IMR-90 (cell line): ENCODE measurements around the gene TMEM114. TPM values are rescaled to one million over a fixed set of nuclear protein-coding genes. Genes with fewer than 3 reads are reported as not detected.

Source experiments
- ATAC-seq: fragments of 200-7000 bp; cut with Tn5 transposase; 2 replicates; pipeline ENCODE4 v1.9.1; 2020; ENCODE audit warnings: low read depth, mild to moderate bottlenecking, moderate library complexity
- BruUV-seq: library from RNA; stranded (reverse); fragments of 400-500 nt; replicated peaks from 2 replicates; lab custom pipeline; 2021; lab: Mats Ljungman, UMichigan
- CTCF ChIA-PET: fragments of 300-600 bp; formaldehyde crosslinking; extraction: SDS; loops from one replicate; lab custom pipeline; 2021; ENCODE audit warnings: antibody characterized with exemption; lab: Yijun Ruan, JAX
- POLR2A ChIA-PET: fragments of 300-600 bp; sonication (Branson Sonifier 250); formaldehyde crosslinking; loops from one replicate; lab custom pipeline; 2022; ENCODE audit warnings: antibody characterized with exemption; ENCODE audit not compliant: unreplicated experiment; lab: Charles Lee
- DNase-seq: peaks from one replicate; pipeline ENCODE4 v3.0.0; 2013
- H2AFZ ChIP-seq: replicated peaks from 2 replicates; pipeline ENCODE3; 2013; ENCODE audit warnings: low read length, mild to moderate bottlenecking; ENCODE audit not compliant: poor library complexity
- H2AK5ac ChIP-seq: 2 replicates; pipeline ENCODE4 v1.6.1; 2013; ENCODE audit warnings: low read depth, low read length, inconsistent platforms
- H2AK9ac ChIP-seq: replicated peaks from 2 replicates; pipeline ENCODE3; 2013; ENCODE audit warnings: mild to moderate bottlenecking, low read depth, low read length, moderate library complexity; ENCODE audit not compliant: poor library complexity
- H2BK120ac ChIP-seq: 2 replicates; pipeline ENCODE4 v1.6.1; 2013; ENCODE audit warnings: low read depth, low read length, inconsistent platforms
- H2BK15ac ChIP-seq: 3 replicates; pipeline ENCODE4 v1.6.1; 2013; ENCODE audit warnings: low read depth, low read length, inconsistent platforms
- H2BK20ac ChIP-seq: 2 replicates; pipeline ENCODE4 v1.6.1; 2013; ENCODE audit warnings: low read depth, mild to moderate bottlenecking, inconsistent platforms, low read length, moderate library complexity
- H2BK5ac ChIP-seq: 2 replicates; pipeline ENCODE4 v1.6.1; 2013; ENCODE audit warnings: mild to moderate bottlenecking, low read depth, low read length, inconsistent platforms; ENCODE audit not compliant: poor library complexity, severe bottlenecking
- H3K14ac ChIP-seq: replicated peaks from 2 replicates; pipeline ENCODE4 v1.6.1; 2013; ENCODE audit warnings: low read depth, low read length, inconsistent platforms
- H3K18ac ChIP-seq: 2 replicates; pipeline ENCODE4 v1.6.1; 2013; ENCODE audit warnings: low read depth, low read length, control low read depth
- H3K23ac ChIP-seq: 2 replicates; pipeline ENCODE4 v1.6.1; 2013; ENCODE audit warnings: low read depth, low read length, inconsistent platforms
- H3K27ac ChIP-seq: 2 replicates; pipeline ENCODE4 v1.5.1; 2013; ENCODE audit warnings: mild to moderate bottlenecking, control low read depth, low read length; ENCODE audit not compliant: insufficient read depth
- H3K27me3 ChIP-seq: 2 replicates; pipeline ENCODE4 v1.6.1; 2013; ENCODE audit warnings: low read length; ENCODE audit not compliant: control insufficient read depth, insufficient read depth
- H3K36me3 ChIP-seq: 2 replicates; pipeline ENCODE4 v1.6.1; 2013; ENCODE audit warnings: low read length, mixed read lengths; ENCODE audit not compliant: control insufficient read depth, insufficient read depth
- H3K4ac ChIP-seq: 2 replicates; pipeline ENCODE4 v1.6.1; 2013; ENCODE audit warnings: low read depth, low read length, inconsistent platforms
- H3K4me1 ChIP-seq: 2 replicates; pipeline ENCODE4 v1.6.1; 2013; ENCODE audit warnings: low read length, mixed read lengths; ENCODE audit not compliant: control insufficient read depth, insufficient read depth
- H3K4me2 ChIP-seq: 2 replicates; pipeline ENCODE4 v1.6.1; 2013; ENCODE audit warnings: low read depth, mild to moderate bottlenecking, control low read depth, low read length, moderate library complexity
- H3K4me3 ChIP-seq: 2 replicates; pipeline ENCODE4 v1.5.1; 2013; ENCODE audit warnings: low read depth, mild to moderate bottlenecking, control low read depth, low read length, moderate library complexity; ENCODE audit not compliant: insufficient read depth
- H3K56ac ChIP-seq: 2 replicates; pipeline ENCODE4 v1.6.1; 2013; ENCODE audit warnings: low read length, inconsistent platforms; ENCODE audit not compliant: insufficient read depth; ENCODE audit errors: extremely low read depth
- H3K79me1 ChIP-seq, 2 experiments: 2 replicates each; pipeline ENCODE4 v1.6.1; 2013; ENCODE audit warnings: low read length in 2 of 2, inconsistent platforms in 1 of 2, low read depth in 1 of 2
- H3K9ac ChIP-seq: 2 replicates; pipeline ENCODE4 v1.6.1; 2013; ENCODE audit warnings: low read depth, low read length, control low read depth
- H3K9me1 ChIP-seq: 2 replicates; pipeline ENCODE4 v1.6.1; 2013; ENCODE audit warnings: low read length, inconsistent platforms; ENCODE audit not compliant: insufficient read depth
- H3K9me3 ChIP-seq: 2 replicates; pipeline ENCODE4 v1.6.1; 2013; ENCODE audit warnings: low read length; ENCODE audit not compliant: control insufficient read depth, insufficient read depth
- H4K20me1 ChIP-seq: 2 replicates; pipeline ENCODE4 v1.6.1; 2013; ENCODE audit warnings: low read length, inconsistent platforms; ENCODE audit not compliant: insufficient read depth
- H4K5ac ChIP-seq: 2 replicates; pipeline ENCODE4 v1.6.1; 2013; ENCODE audit warnings: mild to moderate bottlenecking, low read depth, low read length, control low read depth
- H4K8ac ChIP-seq, 2 experiments: 2 replicates each; pipeline ENCODE4 v1.6.1; 2013; ENCODE audit warnings: low read depth in 2 of 2, low read length in 2 of 2, control low read depth in 1 of 2, inconsistent platforms in 1 of 2
- H4K91ac ChIP-seq: 2 replicates; pipeline ENCODE4 v1.6.1; 2013; ENCODE audit warnings: low read depth, low read length, inconsistent platforms; ENCODE audit not compliant: insufficient read depth
- MAFK ChIP-seq: IDR thresholded peaks from 2 replicates; pipeline ENCODE4 v1.6.1; 2012; ENCODE audit warnings: low read depth, low read length, improper control_type of control experiment
- MXI1 ChIP-seq: IDR thresholded peaks from 2 replicates; pipeline ENCODE4 v1.6.1; 2012; ENCODE audit warnings: low read depth, mild to moderate bottlenecking, low read length, moderate library complexity, borderline replicate concordance
- NFE2L2 ChIP-seq: fragments of 150-350 bp; IDR thresholded peaks from 2 replicates; pipeline ENCODE4 v1.6.1; 2016; ENCODE audit warnings: low read depth, mild to moderate bottlenecking, low read length
- POLR2A ChIP-seq: IDR thresholded peaks from 2 replicates; pipeline ENCODE4 v1.6.1; 2012; ENCODE audit warnings: mild to moderate bottlenecking, low read depth, low read length
- RFX5 ChIP-seq: IDR thresholded peaks from 2 replicates; pipeline ENCODE4 v1.8.0; 2012; ENCODE audit warnings: low read depth, mild to moderate bottlenecking, low read length, moderate library complexity
- WGBS, 2 experiments: methylation state at CpG; one replicate each; pipeline versions ENCODE4 v1.1.5 to v1.1.7; 2013; ENCODE audit warnings: missing lambda C conversion rate in 2 of 2; ENCODE audit not compliant: insufficient read length in 1 of 2; ENCODE audit errors: extremely low coverage in 2 of 2; 5-methylcytosine and 5-hydroxymethylcytosine counted together
- dilution Hi-C: fragments of 300-500 bp; cut with HindIII; formaldehyde crosslinking; loops from one replicate; pipeline ENCODE4 v1.14.3; 2018; ENCODE audit warnings: low sequenced_read_pairs; ENCODE audit not compliant: unreplicated experiment
- in situ Hi-C: fragments of 300-500 bp; cut with MboI; formaldehyde crosslinking; loops from 3 replicates; pipeline ENCODE4 v1.14.3; 2019; ENCODE audit warnings: low sequenced_read_pairs, inconsistent platforms, mixed read lengths
- intact Hi-C: fragments of 100-400 bp; cut with micrococcal nuclease; formaldehyde crosslinking; loops from 2 replicates; pipeline ENCODE4 v1.10.0; 2022
- polyA plus RNA-seq, 3 experiments: library from polyadenylated mRNA; depleted of rRNA; stranded (reverse); fragments of >200 nt; gene quantifications; 2 replicates each; pipeline ENCODE4 v1.2.3, GENCODE V29; 2012; ENCODE audit warnings: low replicate concordance in 1 of 3
- total RNA-seq: library from RNA; depleted of rRNA; stranded (reverse); fragments of >200 nt; gene quantifications from 2 replicates; pipeline ENCODE4 v1.2.3, GENCODE V29; 2012

TMEM114 gene
- total and polyA plus RNA-seq, 2 of the 4 experiments (the other 2 are of a cell fraction) = not detected

DNA sequence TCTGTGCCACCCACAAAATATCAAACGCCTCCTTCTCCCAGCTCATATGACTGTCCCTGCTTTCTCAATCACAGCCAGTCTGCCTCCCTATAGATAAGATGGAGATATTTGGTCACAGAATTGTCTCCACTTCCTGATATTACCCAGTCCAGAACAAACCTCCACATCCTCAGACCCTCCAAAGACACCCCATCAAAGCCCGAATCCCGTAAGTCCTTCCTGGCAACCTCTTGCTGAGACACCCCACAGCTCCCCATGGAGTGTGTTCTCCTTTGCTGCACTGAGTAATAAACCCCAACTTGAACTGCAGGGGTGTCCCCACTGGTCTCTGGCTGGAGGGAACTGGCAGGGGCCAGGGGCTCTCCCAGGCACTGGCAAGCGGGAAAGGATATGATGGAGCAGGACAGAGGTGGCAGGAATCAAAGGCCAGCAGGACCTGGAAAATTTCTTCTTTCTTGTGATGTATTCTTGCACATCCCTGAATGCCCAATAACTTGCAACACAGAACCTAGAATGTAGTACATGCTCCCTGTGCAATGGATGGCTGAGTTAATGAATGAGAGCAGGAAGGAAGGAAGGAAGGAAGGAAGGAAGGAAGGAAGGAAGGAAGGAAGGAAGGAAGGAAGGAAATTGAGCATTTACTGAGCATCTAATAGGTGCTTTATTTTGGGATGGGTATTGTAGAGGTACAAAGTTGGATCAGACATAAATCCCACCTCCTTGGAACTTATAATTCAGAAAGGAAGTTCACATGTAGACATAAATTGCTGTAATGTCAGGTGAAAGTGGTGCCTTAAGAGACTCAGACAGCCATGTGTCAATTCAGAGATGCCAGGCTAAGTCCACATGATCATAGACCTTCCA, 13.9 kb downstream of the TMEM114 start:
- TF ChIP-seq POLR2A (no peak), MAFK (no peak), RFX5 (no peak), NFE2L2 (no peak), MXI1 (no peak)
- Histone ChIP-seq H2BK15ac (no peak overlapping the region), H3K4me1 (no peaks in the 10 kb centered on the region), H2AFZ (no peak overlapping the region), H3K18ac (no peak overlapping the region), H3K4me2 (no peak overlapping the region), H3K4ac (no peak overlapping the region), H2BK5ac (no peak overlapping the region), H4K5ac (no peak overlapping the region), H4K8ac (no peak overlapping the region), H3K4me3 (no peak overlapping the region), H4K91ac (no peak overlapping the region), H2AK5ac (no peak overlapping the region), H4K20me1 (no peaks in the 10 kb centered on the region), H3K36me3 (no peaks in the 10 kb centered on the region), H3K9me1 (peaks cover 3% of the 10 kb centered on the region; the same call in 1 of the 2 replicates), H3K79me1 (no peaks in the 10 kb centered on the region), H3K23ac (no peak overlapping the region), H2BK20ac (no peak overlapping the region), H3K27me3 (peaks cover 13% of the 10 kb centered on the region), H3K9me3 (no peaks in the 10 kb centered on the region), H3K9ac (no peak overlapping the region), H3K14ac (no peak overlapping the region), H2BK120ac (no peak overlapping the region), H3K27ac (no peak overlapping the region), H2AK9ac (no peak overlapping the region), H3K56ac (no peak overlapping the region)
- DNase-seq = no peak
- BruUV-seq = no TSS peak
- ChIA-PET POLR2A (no interaction called here), CTCF (no interaction called here)
- no CpG with 5 or more reads among the region's 4 CpGs for WGBS, 2 experiments
- in situ Hi-C loops = no loop called here
- ATAC-seq = no peak
- intact Hi-C loops = no loop called here
- dilution Hi-C loops = no loop called here
